ENCODE measurements around the gene BFAR. TPM values are rescaled to one million over a fixed set of nuclear protein-coding genes. Genes with fewer than 3 reads are reported as not detected.

The BFAR gene
- total RNA-seq, 1 experiment from 2014 or later, result 91.7 TPM

DNA sequence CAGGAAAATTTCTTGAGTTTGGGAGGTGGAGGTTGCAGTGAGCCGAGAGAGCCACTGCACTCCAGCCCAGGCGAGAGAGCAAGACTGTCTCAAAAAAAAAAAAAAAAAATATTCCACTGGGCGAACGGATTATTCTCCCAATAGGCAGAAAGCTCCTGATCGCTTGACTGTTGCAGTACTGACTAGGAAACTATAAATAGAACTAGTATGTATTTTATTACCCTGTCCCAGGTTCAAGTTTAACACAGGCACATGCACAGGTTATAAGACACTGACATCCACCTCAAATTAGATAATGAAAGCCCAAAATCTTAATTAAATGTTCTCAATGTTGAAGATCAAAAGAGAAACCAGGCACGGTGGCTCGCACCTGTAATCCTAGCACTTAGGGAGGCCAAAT lies 14.2 kb upstream of the BFAR start:
- H3K4me1 ChIP-seq (ENCODE audit: insufficient read depth, low read length), result no peaks in the 10 kb centered on the region
- H3K56ac ChIP-seq (ENCODE audit: insufficient read length, low read depth, low read length), result no peak overlapping the region
- TF ChIP-seq, protein P1, sequence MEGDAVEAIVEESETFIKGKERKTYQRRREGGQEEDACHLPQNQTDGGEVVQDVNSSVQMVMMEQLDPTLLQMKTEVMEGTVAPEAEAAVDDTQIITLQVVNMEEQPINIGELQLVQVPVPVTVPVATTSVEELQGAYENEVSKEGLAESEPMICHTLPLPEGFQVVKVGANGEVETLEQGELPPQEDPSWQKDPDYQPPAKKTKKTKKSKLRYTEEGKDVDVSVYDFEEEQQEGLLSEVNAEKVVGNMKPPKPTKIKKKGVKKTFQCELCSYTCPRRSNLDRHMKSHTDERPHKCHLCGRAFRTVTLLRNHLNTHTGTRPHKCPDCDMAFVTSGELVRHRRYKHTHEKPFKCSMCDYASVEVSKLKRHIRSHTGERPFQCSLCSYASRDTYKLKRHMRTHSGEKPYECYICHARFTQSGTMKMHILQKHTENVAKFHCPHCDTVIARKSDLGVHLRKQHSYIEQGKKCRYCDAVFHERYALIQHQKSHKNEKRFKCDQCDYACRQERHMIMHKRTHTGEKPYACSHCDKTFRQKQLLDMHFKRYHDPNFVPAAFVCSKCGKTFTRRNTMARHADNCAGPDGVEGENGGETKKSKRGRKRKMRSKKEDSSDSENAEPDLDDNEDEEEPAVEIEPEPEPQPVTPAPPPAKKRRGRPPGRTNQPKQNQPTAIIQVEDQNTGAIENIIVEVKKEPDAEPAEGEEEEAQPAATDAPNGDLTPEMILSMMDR (conservative IDR thresholded peaks at IDR 0.05), result no peak
- no peak overlapping the region for H4K8ac ChIP-seq (replicated peaks; ENCODE audit: insufficient read length, low read depth, low read length)
- no peak overlapping the region for H2AFZ ChIP-seq (ENCODE audit: low read length)
- H3K4me1 Mint-ChIP-seq, result no peaks in the 10 kb centered on the region
- no peak overlapping the region for H3K27ac ChIP-seq (ENCODE audit: insufficient read length, low read depth, low read length)
- no peak overlapping the region for H3K14ac ChIP-seq (ENCODE audit: insufficient read depth, low read length)
- no peaks in the 10 kb centered on the region for H3K23me2 ChIP-seq (ENCODE audit: insufficient read length, low read depth, low read length, poor library complexity, severe bottlenecking)
- H3K9ac ChIP-seq (ENCODE audit: extremely low read depth, insufficient read length, low read length), result no peak overlapping the region
- H3K9me3 ChIP-seq (ENCODE audit: control insufficient read depth, low read depth, low read length), result no peaks in the 10 kb centered on the region
- no peak overlapping the region for H3T11ph ChIP-seq (ENCODE audit: low read length)
- no peak overlapping the region for H2BK5ac ChIP-seq (ENCODE audit: insufficient read length, low read length)
- H4K91ac ChIP-seq (ENCODE audit: insufficient read length, low read depth, low read length), result no peak overlapping the region
- no peak overlapping the region for H3K23ac ChIP-seq (ENCODE audit: insufficient read length, low read depth, low read length)
- H4K5ac ChIP-seq (ENCODE audit: insufficient read length, low read depth, low read length), result no peak overlapping the region
- H3K4me2 ChIP-seq (ENCODE audit: insufficient read depth, insufficient read length, low read length), result no peak overlapping the region
- H3K27me3 ChIP-seq (ENCODE audit: insufficient read depth, low read length), result no peaks in the 10 kb centered on the region
- no peak overlapping the region for H3K4me3 Mint-ChIP-seq
- DNase-seq, result no peak
- H3K18ac ChIP-seq (ENCODE audit: insufficient read length, low read depth, low read length), result no peak overlapping the region
- peaks cover 32 to 84% (median 69%) of the 10 kb centered on the region in 3 experiments; a peak in 6 of 7 replicates for H3K36me3 Mint-ChIP-seq (ENCODE audit: insufficient read depth in 1 of 3, low read depth in 3 of 3)
- no peak overlapping the region for H2BK15ac ChIP-seq (ENCODE audit: low read depth, low read length)
- H2BK12ac ChIP-seq (ENCODE audit: insufficient read length, low read depth, low read length), result no peak overlapping the region
- H4K20me1 ChIP-seq (ENCODE audit: control insufficient read depth, insufficient read depth, insufficient read length), result no peaks in the 10 kb centered on the region
- H2BK20ac ChIP-seq (ENCODE audit: low read depth, low read length, poor library complexity, severe bottlenecking), result no peak overlapping the region
- H3K79me1 ChIP-seq (ENCODE audit: insufficient read depth, low read depth, low read length, poor library complexity, severe bottlenecking), result no peaks in the 10 kb centered on the region
- H3K9me3 Mint-ChIP-seq, result no peaks in the 10 kb centered on the region
- no peaks in the 10 kb centered on the region; the same call in 1 of the 2 replicates for H3K27me3 Mint-ChIP-seq (ENCODE audit: low read depth)
- H3K4ac ChIP-seq (ENCODE audit: low read depth, low read length), result no peak overlapping the region
- no peak overlapping the region for H2AK5ac ChIP-seq (ENCODE audit: insufficient read length, low read length)
- H3K79me2 ChIP-seq (ENCODE audit: insufficient read depth, low read length), result no peaks in the 10 kb centered on the region
- WGBS (ENCODE audit: extremely low coverage, insufficient read length, low lambda C conversion rate), result no CpG with 5 or more reads among the region's 7 CpGs
- no peak overlapping the region for H3K27ac Mint-ChIP-seq
- no peak overlapping the region for H2BK120ac ChIP-seq (ENCODE audit: low read depth, low read length, poor library complexity, severe bottlenecking)
